GM11168 (cell line): Measurements from ENCODE around the gene CDH23.

Experiments
- in situ Hi-C: fragments of 300-500 bp; cut with MboI; formaldehyde crosslinking; loops from one replicate; pipeline ENCODE4 v1.12.0; 2022; ENCODE audit warnings: low sequenced_read_pairs; ENCODE audit not compliant: unreplicated experiment

Gene CDH23

GRCh38 chr10:71807557-71808510 is 411.1 kb downstream of the CDH23 start:
- in situ Hi-C loops = no loop called here

- in situ Hi-C loops = loop anchor here (10.0 kb wide), 1 partner anchor 95 kb away; the partner anchor contains the start of gene C10orf105
These were observed 412.9 kb downstream of the CDH23 start for GRCh38 chr10:71809628-71810027.

GRCh38 chr10:71810048-71810750 is 413.5 kb downstream of the CDH23 start:
- in situ Hi-C loops = loop anchor here (10.0 kb wide), 1 partner anchor 95 kb away; the partner anchor contains the start of gene C10orf105

GRCh38 chr10:71811351-71811750 is 414.6 kb downstream of the CDH23 start:
- in situ Hi-C loops = loop anchor here (10.0 kb wide), 1 partner anchor 97 kb away; the partner anchor contains the start of gene C10orf105

GRCh38 chr10:71812016-71812912 is 415.5 kb downstream of the CDH23 start:
- in situ Hi-C loops = loop anchor here (10.0 kb wide), 1 partner anchor 97 kb away; the partner anchor contains the start of gene C10orf105

- in situ Hi-C loops = loop anchor here (10.0 kb wide), 1 partner anchor 98 kb away; the partner anchor contains the start of gene C10orf105
These were observed 416.3 kb downstream of the CDH23 start for GRCh38 chr10:71812913-71813590.

GRCh38 chr10:71814922-71815411 is 418.2 kb downstream of the CDH23 start:
- in situ Hi-C loops = loop anchor here (10.0 kb wide), 1 partner anchor 100 kb away; the partner anchor contains the start of gene C10orf105

GRCh38 chr10:71815515-71816130 is 418.9 kb downstream of the CDH23 start:
- in situ Hi-C loops = loop anchor here (10.0 kb wide), 1 partner anchor 101 kb away; the partner anchor contains the start of gene C10orf105

- in situ Hi-C loops = loop anchor here (10.0 kb wide), 1 partner anchor 102 kb away; the partner anchor contains the start of gene C10orf105
These were observed 419.7 kb downstream of the CDH23 start for GRCh38 chr10:71816421-71816851.

- in situ Hi-C loops = loop anchor here (10.0 kb wide), 1 partner anchor 102 kb away; the partner anchor contains the start of gene C10orf105
These were observed 420.4 kb downstream of the CDH23 start for GRCh38 chr10:71816936-71817618.

GRCh38 chr10:71817831-71818655 is 421.3 kb downstream of the CDH23 start:
- in situ Hi-C loops = loop anchor here (10.0 kb wide), 1 partner anchor 103 kb away; the partner anchor contains the start of gene C10orf105

- in situ Hi-C loops = loop anchor here (10.0 kb wide), 1 partner anchor 104 kb away; the partner anchor contains the start of gene C10orf105
These were observed 422.0 kb downstream of the CDH23 start for GRCh38 chr10:71818674-71819260.

GRCh38 chr10:71819441-71819861 is 422.7 kb downstream of the CDH23 start:
- in situ Hi-C loops = loop anchor here (10.0 kb wide), 1 partner anchor 105 kb away; the partner anchor contains the start of gene C10orf105

GRCh38 chr10:71819985-71820384 is 423.3 kb downstream of the CDH23 start:
- in situ Hi-C loops = loop anchor here (10.0 kb wide), 1 partner anchor 105 kb away; the partner anchor contains the start of gene C10orf105

- in situ Hi-C loops = no loop called here
These were observed 424.2 kb downstream of the CDH23 start for GRCh38 chr10:71820966-71821365.
